ENCODE data around the gene MRPL32.

Gene MRPL32

DNA sequence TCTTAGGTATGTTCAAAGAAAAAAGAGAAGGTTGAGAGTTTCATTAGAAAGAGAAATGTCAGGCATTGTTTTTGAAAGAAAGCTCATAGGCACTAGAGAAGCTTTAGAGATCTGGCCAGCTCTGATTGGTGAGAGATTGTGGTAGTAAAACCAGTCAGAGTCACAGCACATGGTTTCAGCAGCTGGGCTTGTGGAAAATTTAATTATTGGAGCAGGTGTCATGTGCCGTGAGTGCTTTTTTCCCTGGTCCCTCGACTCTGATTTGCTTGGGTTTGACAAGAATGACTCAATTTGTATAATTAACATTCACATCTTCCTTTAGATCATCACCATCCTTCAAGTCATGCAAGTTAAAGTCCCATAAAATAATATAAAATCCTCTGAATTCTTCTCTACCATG lies 35.2 kb downstream of the MRPL32 start:
- Histone ChIP-seq H2AFZ (ENCODE audit: low read length) (no peak overlapping the region), H3K36me3 (replicated peaks; ENCODE audit: insufficient read depth, low read length) (no peaks in the 10 kb centered on the region), H3F3A (ENCODE audit: insufficient read depth, low read length) (no peaks in the 10 kb centered on the region), H3K4me3 (ENCODE audit: low read length) (no peak overlapping the region), H3K9me3 (replicated peaks; ENCODE audit: insufficient read depth, low read length) (no peaks in the 10 kb centered on the region), H3K4me2 (ENCODE audit: low read depth, low read length) (no peak overlapping the region), H3K9me2 (replicated peaks; ENCODE audit: insufficient read depth, low read length) (no peaks in the 10 kb centered on the region), H3K79me2 (ENCODE audit: low read length) (no peaks in the 10 kb centered on the region), H4K20me1 (ENCODE audit: insufficient read depth, low read length) (no peaks in the 10 kb centered on the region), H3K27me3 (replicated peaks; ENCODE audit: insufficient read depth, low read length) (no peaks in the 10 kb centered on the region), H3K4me1 (ENCODE audit: low read length) (no peaks in the 10 kb centered on the region), H3K9ac (ENCODE audit: low read length) (no peak overlapping the region), H3K27ac (ENCODE audit: low read length) (no peak overlapping the region)
- no peak for DNase-seq
- TF ChIP-seq EZH2phosphoT487 (IDR thresholded peaks at IDR 0.05; ENCODE audit: low read length): no peak
- TF ChIP-seq EZH2 (optimal IDR thresholded peaks at IDR 0.05; ENCODE audit: low read depth, low read length): no peak
- TF ChIP-seq, protein P1, sequence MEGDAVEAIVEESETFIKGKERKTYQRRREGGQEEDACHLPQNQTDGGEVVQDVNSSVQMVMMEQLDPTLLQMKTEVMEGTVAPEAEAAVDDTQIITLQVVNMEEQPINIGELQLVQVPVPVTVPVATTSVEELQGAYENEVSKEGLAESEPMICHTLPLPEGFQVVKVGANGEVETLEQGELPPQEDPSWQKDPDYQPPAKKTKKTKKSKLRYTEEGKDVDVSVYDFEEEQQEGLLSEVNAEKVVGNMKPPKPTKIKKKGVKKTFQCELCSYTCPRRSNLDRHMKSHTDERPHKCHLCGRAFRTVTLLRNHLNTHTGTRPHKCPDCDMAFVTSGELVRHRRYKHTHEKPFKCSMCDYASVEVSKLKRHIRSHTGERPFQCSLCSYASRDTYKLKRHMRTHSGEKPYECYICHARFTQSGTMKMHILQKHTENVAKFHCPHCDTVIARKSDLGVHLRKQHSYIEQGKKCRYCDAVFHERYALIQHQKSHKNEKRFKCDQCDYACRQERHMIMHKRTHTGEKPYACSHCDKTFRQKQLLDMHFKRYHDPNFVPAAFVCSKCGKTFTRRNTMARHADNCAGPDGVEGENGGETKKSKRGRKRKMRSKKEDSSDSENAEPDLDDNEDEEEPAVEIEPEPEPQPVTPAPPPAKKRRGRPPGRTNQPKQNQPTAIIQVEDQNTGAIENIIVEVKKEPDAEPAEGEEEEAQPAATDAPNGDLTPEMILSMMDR (IDR thresholded peaks at IDR 0.05; ENCODE audit: low read length): no peak

GRCh38 chr7:42972699-42973500 lies 40.7 kb downstream of the MRPL32 start:
- H3K27ac ChIP-seq (ENCODE audit: low read length): no peak overlapping the region
- H3K9ac ChIP-seq (ENCODE audit: low read length): no peak overlapping the region
- no peaks in the 10 kb centered on the region for H3F3A ChIP-seq (ENCODE audit: insufficient read depth, low read length)
- no peak overlapping the region for H2AFZ ChIP-seq (ENCODE audit: low read length)
- TF ChIP-seq EZH2phosphoT487 (IDR thresholded peaks at IDR 0.05; ENCODE audit: low read length): no peak
- no peak for TF ChIP-seq EZH2 (optimal IDR thresholded peaks at IDR 0.05; ENCODE audit: low read depth, low read length)
- TF ChIP-seq, protein P1 (IDR thresholded peaks at IDR 0.05; ENCODE audit: low read length): no peak
- no peaks in the 10 kb centered on the region for H4K20me1 ChIP-seq (ENCODE audit: insufficient read depth, low read length)
- H3K4me1 ChIP-seq (ENCODE audit: low read length): no peaks in the 10 kb centered on the region
- DNase-seq: no peak
- H3K4me3 ChIP-seq (ENCODE audit: low read length): no peak overlapping the region
- no peaks in the 10 kb centered on the region for H3K9me3 ChIP-seq (replicated peaks; ENCODE audit: insufficient read depth, low read length)
- no peak overlapping the region for H3K4me2 ChIP-seq (ENCODE audit: low read depth, low read length)
- no peaks in the 10 kb centered on the region for H3K36me3 ChIP-seq (replicated peaks; ENCODE audit: insufficient read depth, low read length)
- H3K9me2 ChIP-seq (replicated peaks; ENCODE audit: insufficient read depth, low read length): no peaks in the 10 kb centered on the region
- no peaks in the 10 kb centered on the region for H3K27me3 ChIP-seq (replicated peaks; ENCODE audit: insufficient read depth, low read length)
- no peaks in the 10 kb centered on the region for H3K79me2 ChIP-seq (ENCODE audit: low read length)

DNA sequence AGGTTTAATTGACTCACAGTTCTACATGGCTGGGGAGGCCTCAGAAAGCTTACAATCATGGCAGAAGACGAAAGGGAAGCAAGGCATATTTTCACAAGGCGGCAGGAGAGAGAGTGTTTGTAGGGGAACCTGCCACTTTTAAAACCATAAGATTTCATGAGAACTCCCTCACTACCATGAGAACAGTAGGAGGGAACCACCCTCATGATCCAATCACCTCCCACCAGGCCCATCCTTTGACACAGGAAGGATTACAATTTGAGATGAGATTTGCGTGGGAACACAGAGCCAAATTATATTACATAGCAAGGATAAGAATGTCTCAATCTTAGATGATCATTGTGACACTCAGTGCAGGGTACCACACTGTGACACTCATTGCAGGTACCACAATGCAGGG lies 44.2 kb downstream of the MRPL32 start:
- H3K36me3 ChIP-seq (replicated peaks; ENCODE audit: insufficient read depth, low read length): no peaks in the 10 kb centered on the region

More for the DNA sequence above, 44.2 kb downstream of the MRPL32 start:
- H3K4me2 ChIP-seq (ENCODE audit: low read depth, low read length): no peak overlapping the region
- H3K79me2 ChIP-seq (ENCODE audit: low read length): no peaks in the 10 kb centered on the region
- H3K9ac ChIP-seq (ENCODE audit: low read length): no peak overlapping the region
- H3K9me2 ChIP-seq (replicated peaks; ENCODE audit: insufficient read depth, low read length): no peaks in the 10 kb centered on the region
- no peak for DNase-seq
- no peak overlapping the region for H3K27ac ChIP-seq (ENCODE audit: low read length)
- no peaks in the 10 kb centered on the region for H4K20me1 ChIP-seq (ENCODE audit: insufficient read depth, low read length)
- H3K27me3 ChIP-seq (replicated peaks; ENCODE audit: insufficient read depth, low read length): no peaks in the 10 kb centered on the region
- no peak overlapping the region for H2AFZ ChIP-seq (ENCODE audit: low read length)
- TF ChIP-seq, protein P1 (IDR thresholded peaks at IDR 0.05; ENCODE audit: low read length): no peak
- TF ChIP-seq EZH2phosphoT487 (IDR thresholded peaks at IDR 0.05; ENCODE audit: low read length): no peak
- TF ChIP-seq EZH2 (optimal IDR thresholded peaks at IDR 0.05; ENCODE audit: low read depth, low read length): no peak
- H3K4me1 ChIP-seq (ENCODE audit: low read length): no peaks in the 10 kb centered on the region
- H3K4me3 ChIP-seq (ENCODE audit: low read length): no peak overlapping the region
- H3K9me3 ChIP-seq (replicated peaks; ENCODE audit: insufficient read depth, low read length): no peaks in the 10 kb centered on the region
- H3F3A ChIP-seq (ENCODE audit: insufficient read depth, low read length): no peaks in the 10 kb centered on the region

Measured in MM.1S (cell line).